H1 (cell line): ENCODE measurements around the gene ZNF581. TPM values are rescaled to one million over a fixed set of nuclear protein-coding genes. Genes with fewer than 3 reads are reported as not detected.

Experiments
- BRCA1 ChIP-seq: IDR thresholded peaks from 2 replicates; pipeline ENCODE4 v1.6.1; 2012; ENCODE audit warnings: low read depth, low read length, improper control_type of control experiment
- HDAC2 ChIP-seq, 2 experiments: fragments of 300-600 bp in 1 of 2; sonication (generic) in 1 of 2; IDR thresholded peaks; 2 replicates each; pipeline ENCODE4 v1.6.1; 2011 to 2012; ENCODE audit warnings: low read depth in 2 of 2, low read length in 2 of 2, mild to moderate bottlenecking in 2 of 2, moderate library complexity in 2 of 2, borderline replicate concordance in 1 of 2, inconsistent platforms in 1 of 2
- POLR2A ChIP-seq, 2 experiments: IDR thresholded peaks; 1 replicate in 1 of 2; 2 replicates in 1 of 2; pipeline ENCODE4 v1.6.1; 2011; ENCODE audit warnings: low read depth in 2 of 2, low read length in 2 of 2, mild to moderate bottlenecking in 2 of 2; ENCODE audit errors: control extremely low read depth in 1 of 2
- RNF2 ChIP-seq: fragments of 200-900, 300-1000 bp; sonication (generic); IDR thresholded peaks from 2 replicates; pipeline ENCODE4 v1.7.1; 2016; ENCODE audit warnings: borderline replicate concordance, low read depth, mild to moderate bottlenecking, antibody characterized with exemption, low read length; ENCODE audit not compliant: poor library complexity, severe bottlenecking; ENCODE audit errors: missing control alignments
- SIN3A ChIP-seq, 2 experiments: IDR thresholded peaks in 1 of 2; conservative IDR thresholded peaks in 1 of 2; 2 replicates each; pipeline ENCODE4 v1.6.1; 2011 to 2012; ENCODE audit warnings: low read length in 2 of 2, improper control_type of control experiment in 1 of 2, low read depth in 1 of 2, mild to moderate bottlenecking in 1 of 2
- TAF1 ChIP-seq: IDR thresholded peaks from 2 replicates; pipeline ENCODE4 v1.6.1; 2011; ENCODE audit warnings: mild to moderate bottlenecking, low read depth, low read length
- polyA plus RNA-seq, 7 experiments: library from polyadenylated mRNA; depleted of rRNA in 3 of 7; stranded (reverse) in 5 of 7; unstranded in 2 of 7; fragments of >200 nt in 5 of 7; fragments of 200-250 nt in 2 of 7; gene quantifications; 1 replicate in 5 of 7; 2 replicates in 1 of 7; 4 replicates in 1 of 7; pipeline versions ENCODE4 v1.2.1 to v1.2.3, GENCODE V29; 2011 to 2013; ENCODE audit warnings: missing spikeins in 2 of 7, mixed read lengths in 2 of 7
- total RNA-seq: library from RNA; stranded (reverse); fragmentation: NEBNext Ultra II Directional; extraction: Animal tissue kit (Norgen Biotek cat#: 25700); gene quantifications from 2 replicates; pipeline ENCODE4 v1.2.1, GENCODE V29; 2021
- TF ChIP-seq, protein P1 (sequence below): fragments of 300-600 bp; sonication (generic); IDR thresholded peaks from 2 replicates; pipeline ENCODE4 v1.7.1; 2012; ENCODE audit warnings: low read length, moderate library complexity, mild to moderate bottlenecking, inconsistent platforms; ENCODE audit not compliant: insufficient replicate concordance

Gene ZNF581
- total and polyA plus RNA-seq, 2 of the 8 experiments (the other 6 are each of a cell fraction or from before 2014, with no cell fraction given) = 73.0 to 76.1 TPM

DNA sequence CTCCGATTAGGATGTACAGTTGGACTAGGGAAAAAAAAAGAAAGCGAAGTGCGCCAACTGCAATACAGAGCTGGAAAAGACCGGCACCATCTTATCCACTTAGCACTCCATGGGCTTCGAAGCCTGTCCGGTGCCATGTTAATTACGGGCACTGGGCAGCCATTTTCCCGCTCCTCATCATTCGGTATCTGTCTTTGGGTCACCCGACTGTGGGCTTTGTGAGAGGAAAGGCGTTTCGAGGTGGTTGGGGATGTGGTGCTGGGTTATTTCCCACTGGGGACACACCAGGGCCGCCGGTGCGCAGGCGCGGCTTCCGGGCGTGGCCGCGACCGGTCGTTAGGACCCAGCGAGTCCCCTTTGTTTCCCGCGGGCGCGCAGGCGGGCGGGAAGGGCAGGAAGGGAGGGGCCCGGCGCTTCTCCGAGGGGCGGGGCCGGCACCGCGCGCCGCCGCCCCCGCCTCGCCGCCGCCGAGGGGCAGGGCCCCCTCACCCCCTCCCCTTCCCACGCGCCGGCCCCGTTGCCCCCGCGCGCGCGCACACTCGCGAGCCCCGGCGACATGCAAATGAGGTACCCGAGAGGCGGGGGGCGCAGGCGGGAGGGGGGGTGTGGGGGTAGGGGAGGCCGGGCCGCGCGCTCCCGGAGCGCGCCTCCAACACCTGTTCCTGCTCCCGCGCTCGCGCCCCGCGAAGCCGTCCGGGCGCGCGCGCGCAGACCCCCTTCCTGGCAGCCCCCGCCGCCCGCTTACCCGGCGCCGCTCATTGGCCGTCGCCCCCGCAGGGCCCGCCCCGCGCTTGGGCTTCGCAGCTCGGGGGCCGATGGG is 43.4 kb upstream of the ZNF581 start, which contains the start of gene ZNF524 (continued):
- TF ChIP-seq, protein P1, sequence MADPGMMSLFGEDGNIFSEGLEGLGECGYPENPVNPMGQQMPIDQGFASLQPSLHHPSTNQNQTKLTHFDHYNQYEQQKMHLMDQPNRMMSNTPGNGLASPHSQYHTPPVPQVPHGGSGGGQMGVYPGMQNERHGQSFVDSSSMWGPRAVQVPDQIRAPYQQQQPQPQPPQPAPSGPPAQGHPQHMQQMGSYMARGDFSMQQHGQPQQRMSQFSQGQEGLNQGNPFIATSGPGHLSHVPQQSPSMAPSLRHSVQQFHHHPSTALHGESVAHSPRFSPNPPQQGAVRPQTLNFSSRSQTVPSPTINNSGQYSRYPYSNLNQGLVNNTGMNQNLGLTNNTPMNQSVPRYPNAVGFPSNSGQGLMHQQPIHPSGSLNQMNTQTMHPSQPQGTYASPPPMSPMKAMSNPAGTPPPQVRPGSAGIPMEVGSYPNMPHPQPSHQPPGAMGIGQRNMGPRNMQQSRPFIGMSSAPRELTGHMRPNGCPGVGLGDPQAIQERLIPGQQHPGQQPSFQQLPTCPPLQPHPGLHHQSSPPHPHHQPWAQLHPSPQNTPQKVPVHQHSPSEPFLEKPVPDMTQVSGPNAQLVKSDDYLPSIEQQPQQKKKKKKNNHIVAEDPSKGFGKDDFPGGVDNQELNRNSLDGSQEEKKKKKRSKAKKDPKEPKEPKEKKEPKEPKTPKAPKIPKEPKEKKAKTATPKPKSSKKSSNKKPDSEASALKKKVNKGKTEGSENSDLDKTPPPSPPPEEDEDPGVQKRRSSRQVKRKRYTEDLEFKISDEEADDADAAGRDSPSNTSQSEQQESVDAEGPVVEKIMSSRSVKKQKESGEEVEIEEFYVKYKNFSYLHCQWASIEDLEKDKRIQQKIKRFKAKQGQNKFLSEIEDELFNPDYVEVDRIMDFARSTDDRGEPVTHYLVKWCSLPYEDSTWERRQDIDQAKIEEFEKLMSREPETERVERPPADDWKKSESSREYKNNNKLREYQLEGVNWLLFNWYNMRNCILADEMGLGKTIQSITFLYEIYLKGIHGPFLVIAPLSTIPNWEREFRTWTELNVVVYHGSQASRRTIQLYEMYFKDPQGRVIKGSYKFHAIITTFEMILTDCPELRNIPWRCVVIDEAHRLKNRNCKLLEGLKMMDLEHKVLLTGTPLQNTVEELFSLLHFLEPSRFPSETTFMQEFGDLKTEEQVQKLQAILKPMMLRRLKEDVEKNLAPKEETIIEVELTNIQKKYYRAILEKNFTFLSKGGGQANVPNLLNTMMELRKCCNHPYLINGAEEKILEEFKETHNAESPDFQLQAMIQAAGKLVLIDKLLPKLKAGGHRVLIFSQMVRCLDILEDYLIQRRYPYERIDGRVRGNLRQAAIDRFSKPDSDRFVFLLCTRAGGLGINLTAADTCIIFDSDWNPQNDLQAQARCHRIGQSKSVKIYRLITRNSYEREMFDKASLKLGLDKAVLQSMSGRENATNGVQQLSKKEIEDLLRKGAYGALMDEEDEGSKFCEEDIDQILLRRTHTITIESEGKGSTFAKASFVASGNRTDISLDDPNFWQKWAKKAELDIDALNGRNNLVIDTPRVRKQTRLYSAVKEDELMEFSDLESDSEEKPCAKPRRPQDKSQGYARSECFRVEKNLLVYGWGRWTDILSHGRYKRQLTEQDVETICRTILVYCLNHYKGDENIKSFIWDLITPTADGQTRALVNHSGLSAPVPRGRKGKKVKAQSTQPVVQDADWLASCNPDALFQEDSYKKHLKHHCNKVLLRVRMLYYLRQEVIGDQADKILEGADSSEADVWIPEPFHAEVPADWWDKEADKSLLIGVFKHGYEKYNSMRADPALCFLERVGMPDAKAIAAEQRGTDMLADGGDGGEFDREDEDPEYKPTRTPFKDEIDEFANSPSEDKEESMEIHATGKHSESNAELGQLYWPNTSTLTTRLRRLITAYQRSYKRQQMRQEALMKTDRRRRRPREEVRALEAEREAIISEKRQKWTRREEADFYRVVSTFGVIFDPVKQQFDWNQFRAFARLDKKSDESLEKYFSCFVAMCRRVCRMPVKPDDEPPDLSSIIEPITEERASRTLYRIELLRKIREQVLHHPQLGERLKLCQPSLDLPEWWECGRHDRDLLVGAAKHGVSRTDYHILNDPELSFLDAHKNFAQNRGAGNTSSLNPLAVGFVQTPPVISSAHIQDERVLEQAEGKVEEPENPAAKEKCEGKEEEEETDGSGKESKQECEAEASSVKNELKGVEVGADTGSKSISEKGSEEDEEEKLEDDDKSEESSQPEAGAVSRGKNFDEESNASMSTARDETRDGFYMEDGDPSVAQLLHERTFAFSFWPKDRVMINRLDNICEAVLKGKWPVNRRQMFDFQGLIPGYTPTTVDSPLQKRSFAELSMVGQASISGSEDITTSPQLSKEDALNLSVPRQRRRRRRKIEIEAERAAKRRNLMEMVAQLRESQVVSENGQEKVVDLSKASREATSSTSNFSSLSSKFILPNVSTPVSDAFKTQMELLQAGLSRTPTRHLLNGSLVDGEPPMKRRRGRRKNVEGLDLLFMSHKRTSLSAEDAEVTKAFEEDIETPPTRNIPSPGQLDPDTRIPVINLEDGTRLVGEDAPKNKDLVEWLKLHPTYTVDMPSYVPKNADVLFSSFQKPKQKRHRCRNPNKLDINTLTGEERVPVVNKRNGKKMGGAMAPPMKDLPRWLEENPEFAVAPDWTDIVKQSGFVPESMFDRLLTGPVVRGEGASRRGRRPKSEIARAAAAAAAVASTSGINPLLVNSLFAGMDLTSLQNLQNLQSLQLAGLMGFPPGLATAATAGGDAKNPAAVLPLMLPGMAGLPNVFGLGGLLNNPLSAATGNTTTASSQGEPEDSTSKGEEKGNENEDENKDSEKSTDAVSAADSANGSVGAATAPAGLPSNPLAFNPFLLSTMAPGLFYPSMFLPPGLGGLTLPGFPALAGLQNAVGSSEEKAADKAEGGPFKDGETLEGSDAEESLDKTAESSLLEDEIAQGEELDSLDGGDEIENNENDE = no peak
- TF ChIP-seq SIN3A (conservative IDR thresholded peaks at IDR 0.05 in 1 of 2, IDR thresholded peaks at IDR 0.05 in 1 of 2; ENCODE audit: low read depth in 1 of 2, low read length in 2 of 2) (no peak), BRCA1 (no peak), TAF1 (peak; percentile 65; the same call in 1 of the 2 replicates), RNF2 (no peak), HDAC2 (IDR thresholded peaks at IDR 0.05; ENCODE audit: borderline replicate concordance in 1 of 2, low read depth in 2 of 2, low read length in 2 of 2) (peak in 1 of 2 experiments; percentile 74; a peak in 1 of 4 replicates), POLR2A (IDR thresholded peaks at IDR 0.05; ENCODE audit: control extremely low read depth in 1 of 2, low read depth in 2 of 2, low read length in 2 of 2) (no peak; a peak in 1 of 3 replicates)
